Midbrain (tissue), 1 donor: ENCODE results near the gene ZDHHC4.
"Not testable (repeated sequence)": the region's sequence is repeated elsewhere in the genome, so short reads cannot be mapped to it uniquely, and the experiment has no call there.

Experiments
- DNase-seq: peaks from one replicate; lab custom pipeline; 2025; lab: John Stamatoyannopoulos, UW

Gene ZDHHC4

GRCh38 chr7:6634971-6635370 lies 57.7 kb downstream of the ZDHHC4 start:
- DNase-seq, result not testable (repeated sequence)

GRCh38 chr7:6636741-6637543 lies 59.7 kb downstream of the ZDHHC4 start, which contains the start of gene ZNF316:
Gene ZNF316, plus strand, starts transcription at chr7:6637318. Its CDS starts 5,092 bp downstream, at chr7:6642410.
- DNase-seq, result peak; percentile 73

GRCh38 chr7:6637544-6638229 lies 60.4 kb downstream of the ZDHHC4 start:
- DNase-seq, result no peak
